Fibroblast of lung (primary cell): Measurements from ENCODE around the gene TGM4.

Experiments used
- EZH2 ChIP-seq: IDR thresholded peaks from 2 replicates; pipeline ENCODE4 v1.5.1; 2012; ENCODE audit warnings: low read length, control low read depth, mild to moderate bottlenecking; ENCODE audit errors: missing control alignments
- TF ChIP-seq, protein P1 (sequence below), 2 donors: IDR thresholded peaks in 1 of 2; conservative IDR thresholded peaks in 1 of 2; 1 replicate in 1 of 2; 2 replicates in 1 of 2; pipeline ENCODE4 v1.5.1; 2011 to 2012; ENCODE audit warnings: low read length in 2 of 2, control low read depth in 1 of 2, inconsistent platforms in 1 of 2, low read depth in 1 of 2, mild to moderate bottlenecking in 1 of 2

DNA sequence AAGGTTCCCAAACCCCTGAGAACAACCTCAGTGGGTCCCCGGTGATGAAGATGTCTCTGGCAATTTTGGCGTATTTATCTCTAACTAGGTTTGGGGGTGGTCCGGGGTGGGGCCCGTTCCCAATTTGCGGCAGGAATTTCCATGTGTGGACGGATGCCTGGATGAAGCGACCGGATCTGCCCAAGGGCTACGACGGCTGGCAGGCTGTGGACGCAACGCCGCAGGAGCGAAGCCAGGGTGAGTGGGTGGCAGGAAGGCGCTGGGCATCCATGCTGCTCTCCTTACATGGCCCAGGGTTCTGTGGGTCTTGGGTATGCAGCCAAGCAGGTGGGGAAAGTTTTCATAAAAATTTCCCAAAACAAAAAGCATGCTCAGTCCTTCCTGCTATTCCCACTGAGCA is 29.3 kb downstream of the TGM4 start:
- TF ChIP-seq, protein P1, sequence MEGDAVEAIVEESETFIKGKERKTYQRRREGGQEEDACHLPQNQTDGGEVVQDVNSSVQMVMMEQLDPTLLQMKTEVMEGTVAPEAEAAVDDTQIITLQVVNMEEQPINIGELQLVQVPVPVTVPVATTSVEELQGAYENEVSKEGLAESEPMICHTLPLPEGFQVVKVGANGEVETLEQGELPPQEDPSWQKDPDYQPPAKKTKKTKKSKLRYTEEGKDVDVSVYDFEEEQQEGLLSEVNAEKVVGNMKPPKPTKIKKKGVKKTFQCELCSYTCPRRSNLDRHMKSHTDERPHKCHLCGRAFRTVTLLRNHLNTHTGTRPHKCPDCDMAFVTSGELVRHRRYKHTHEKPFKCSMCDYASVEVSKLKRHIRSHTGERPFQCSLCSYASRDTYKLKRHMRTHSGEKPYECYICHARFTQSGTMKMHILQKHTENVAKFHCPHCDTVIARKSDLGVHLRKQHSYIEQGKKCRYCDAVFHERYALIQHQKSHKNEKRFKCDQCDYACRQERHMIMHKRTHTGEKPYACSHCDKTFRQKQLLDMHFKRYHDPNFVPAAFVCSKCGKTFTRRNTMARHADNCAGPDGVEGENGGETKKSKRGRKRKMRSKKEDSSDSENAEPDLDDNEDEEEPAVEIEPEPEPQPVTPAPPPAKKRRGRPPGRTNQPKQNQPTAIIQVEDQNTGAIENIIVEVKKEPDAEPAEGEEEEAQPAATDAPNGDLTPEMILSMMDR (conservative IDR thresholded peaks at IDR 0.05 in 1 of 2, IDR thresholded peaks at IDR 0.05 in 1 of 2; ENCODE audit: low read depth in 1 of 2, low read length in 2 of 2), result no peak
- no peak for TF ChIP-seq EZH2
